ENCODE measurements around the gene NSMCE3.

Gene NSMCE3

GRCh38 chr15:29269485-29270168, at the start of gene NSMCE3:
NSMCE3 (minus strand) TSS chr15:29269822; CDS start chr15:29269705, 117 bp downstream.
- DNase-seq (ENCODE audit: low read depth in 2 of 2) = peak; percentile 80 to 84

- DNase-seq (ENCODE audit: low read depth in 2 of 2) = no peak
Measured at GRCh38 chr15:29316422-29316821, 46.8 kb upstream of the NSMCE3 start.

GRCh38 chr15:29312387-29312786, 42.8 kb upstream of the NSMCE3 start:
- DNase-seq (ENCODE audit: low read depth in 2 of 2) = no peak

- DNase-seq (ENCODE audit: low read depth in 2 of 2) = no peak
Measured at GRCh38 chr15:29311696-29312095, 42.1 kb upstream of the NSMCE3 start.

- no peak for DNase-seq (ENCODE audit: low read depth in 2 of 2)
Measured at GRCh38 chr15:29309139-29309538, 39.5 kb upstream of the NSMCE3 start.

GRCh38 chr15:29308299-29308698, 38.7 kb upstream of the NSMCE3 start:
- DNase-seq (ENCODE audit: low read depth in 2 of 2) = no peak

GRCh38 chr15:29305556-29305955, 35.9 kb upstream of the NSMCE3 start:
- no peak for DNase-seq (ENCODE audit: low read depth in 2 of 2)

GRCh38 chr15:29302871-29303270, 33.2 kb upstream of the NSMCE3 start:
- no peak for DNase-seq (ENCODE audit: low read depth in 2 of 2)

- DNase-seq (ENCODE audit: low read depth in 2 of 2) = no peak
Measured at GRCh38 chr15:29299784-29300183, 30.2 kb upstream of the NSMCE3 start.

GRCh38 chr15:29299331-29299730, 29.7 kb upstream of the NSMCE3 start:
- no peak for DNase-seq (ENCODE audit: low read depth in 2 of 2)

GRCh38 chr15:29294732-29295325, 25.2 kb upstream of the NSMCE3 start:
- no peak for DNase-seq (ENCODE audit: low read depth in 2 of 2)

GRCh38 chr15:29291067-29291845, 21.6 kb upstream of the NSMCE3 start:
- DNase-seq (ENCODE audit: low read depth in 2 of 2) = no peak

GRCh38 chr15:29289173-29289572, 19.6 kb upstream of the NSMCE3 start:
- DNase-seq (ENCODE audit: low read depth in 2 of 2) = no peak

GRCh38 chr15:29285386-29285785, 15.8 kb upstream of the NSMCE3 start:
- DNase-seq (ENCODE audit: low read depth in 2 of 2) = no peak

- no peak for DNase-seq (ENCODE audit: low read depth in 2 of 2)
Measured at GRCh38 chr15:29283381-29283780, 13.8 kb upstream of the NSMCE3 start.

- DNase-seq (ENCODE audit: low read depth in 2 of 2) = no peak
Measured at GRCh38 chr15:29280514-29280913, 10.9 kb upstream of the NSMCE3 start.

GRCh38 chr15:29278436-29279105, 8.9 kb upstream of the NSMCE3 start:
- DNase-seq (ENCODE audit: low read depth in 2 of 2) = no peak

GRCh38 chr15:29276366-29276765, 6.7 kb upstream of the NSMCE3 start:
- DNase-seq (ENCODE audit: low read depth in 2 of 2) = no peak

- no peak for DNase-seq (ENCODE audit: low read depth in 2 of 2)
Measured at GRCh38 chr15:29275855-29276254, 6.2 kb upstream of the NSMCE3 start.

GRCh38 chr15:29274946-29275345, 5.3 kb upstream of the NSMCE3 start:
- no peak for DNase-seq (ENCODE audit: low read depth in 2 of 2)

GRCh38 chr15:29272219-29272618, 2.6 kb upstream of the NSMCE3 start:
- no peak for DNase-seq (ENCODE audit: low read depth in 2 of 2)

- DNase-seq (ENCODE audit: low read depth in 2 of 2) = no peak
Measured at GRCh38 chr15:29270976-29271375, 1.4 kb upstream of the NSMCE3 start.
